HG03558 (cell line): ENCODE results near the gene TM9SF1.

ENCODE experiments used
- ATAC-seq: cut with Tn5 transposase; IDR thresholded peaks from one replicate; pipeline ENCODE4 v1.9.1; 2021; ENCODE audit warnings: moderate number of reproducible peaks; ENCODE audit not compliant: unreplicated experiment; ENCODE audit errors: extremely low read depth

TM9SF1 gene

GRCh38 chr14:24198814-24199524 is 3.7 kb upstream of the TM9SF1 start:
- ATAC-seq = no peak

- no peak for ATAC-seq
These were observed 1.8 kb upstream of the TM9SF1 start for GRCh38 chr14:24197056-24197450.

- no peak for ATAC-seq
These were observed 1.1 kb upstream of the TM9SF1 start for GRCh38 chr14:24196071-24197055.

- ATAC-seq = no peak
These were observed 412 bp downstream of the TM9SF1 start for GRCh38 chr14:24194873-24195185.

GRCh38 chr14:24194186-24194872 is 912 bp downstream of the TM9SF1 start:
- ATAC-seq = no peak

GRCh38 chr14:24192933-24193332 is 2.3 kb downstream of the TM9SF1 start:
- ATAC-seq = no peak

- no peak for ATAC-seq
These were observed 4.8 kb downstream of the TM9SF1 start for GRCh38 chr14:24190416-24190815.

GRCh38 chr14:24189460-24189859 is 5.8 kb downstream of the TM9SF1 start:
- no peak for ATAC-seq

- no peak for ATAC-seq
These were observed 6.2 kb downstream of the TM9SF1 start for GRCh38 chr14:24189059-24189375.

GRCh38 chr14:24188251-24189058 is 6.8 kb downstream of the TM9SF1 start, which contains the start of gene IPO4:
TSS of gene IPO4 (minus strand) at chr14:24188816. CDS start at chr14:24188787, 29 bp downstream.
- peak; percentile 60 for ATAC-seq

- ATAC-seq = no peak
These were observed 7.7 kb downstream of the TM9SF1 start for GRCh38 chr14:24187539-24187915.

GRCh38 chr14:24186831-24187538 is 8.3 kb downstream of the TM9SF1 start:
- no peak for ATAC-seq

- ATAC-seq = no peak
These were observed 9.5 kb downstream of the TM9SF1 start for GRCh38 chr14:24185741-24186140.

GRCh38 chr14:24185026-24185425 is 10.2 kb downstream of the TM9SF1 start:
- no peak for ATAC-seq

GRCh38 chr14:24184104-24184970 is 10.9 kb downstream of the TM9SF1 start:
- no peak for ATAC-seq

GRCh38 chr14:24183014-24183481 is 12.2 kb downstream of the TM9SF1 start:
- ATAC-seq = no peak

- ATAC-seq = no peak
These were observed 12.9 kb downstream of the TM9SF1 start for GRCh38 chr14:24182110-24182882.
